WTC11 (cell line): ENCODE measurements around the gene KYNU.

Source experiments
- MXD4 ChIP-seq: fragments of 250-450 bp; sonication (Bioruptor Pico); IDR thresholded peaks from 2 replicates; pipeline ENCODE4 v1.8.0; 2021; ENCODE audit warnings: mild to moderate bottlenecking, moderate library complexity, borderline replicate concordance
- TCF7 ChIP-seq: sonication (generic); formaldehyde crosslinking; IDR thresholded peaks from 2 replicates; pipeline ENCODE4 v1.8.0; 2022; ENCODE audit warnings: mild to moderate bottlenecking, low read depth, missing genetic modification reagents, moderate library complexity
- TF ChIP-seq, protein P1 (sequence below): sonication (generic); formaldehyde crosslinking; IDR thresholded peaks from 2 replicates; pipeline ENCODE4 v1.8.1; 2023; ENCODE audit warnings: mild to moderate bottlenecking, missing genetic modification reagents
- TF ChIP-seq, protein P2 (sequence below): fragments of 200-600 bp; IDR thresholded peaks from 2 replicates; pipeline ENCODE4 v1.8.0; 2022; ENCODE audit warnings: antibody characterized with exemption
- TF ChIP-seq, protein P3 (sequence below): sonication (generic); formaldehyde crosslinking; IDR thresholded peaks from 2 replicates; pipeline ENCODE4 v1.8.0; 2022; ENCODE audit warnings: mild to moderate bottlenecking, missing genetic modification reagents

DNA sequence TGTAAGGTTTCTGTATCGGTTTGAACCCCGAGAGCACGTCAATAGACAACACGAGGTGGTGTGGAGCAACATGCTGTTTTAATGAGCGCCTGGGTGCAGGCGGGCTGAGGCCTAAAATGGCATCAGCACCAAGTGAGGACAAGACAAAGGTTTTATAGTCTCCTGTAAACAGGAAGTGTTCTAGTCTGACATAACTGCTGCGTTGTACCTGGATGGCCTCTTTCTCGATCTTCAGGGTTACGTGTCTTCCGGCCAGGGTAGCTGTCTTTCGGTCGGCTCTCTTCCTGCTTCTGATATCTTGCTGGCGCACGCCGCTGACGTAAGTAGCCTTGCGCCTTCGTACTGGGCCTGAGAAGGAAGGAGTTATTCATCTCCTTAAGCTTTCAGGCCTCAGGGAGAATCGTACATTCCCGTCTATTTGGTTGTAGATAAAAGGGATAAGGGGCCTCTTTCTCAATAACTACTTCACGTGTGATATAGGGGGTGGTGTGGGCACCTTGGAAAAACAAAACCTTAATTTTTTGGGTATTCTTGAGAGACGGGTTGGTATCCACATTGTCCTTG lies 53.5 kb downstream of the KYNU start:
- TF ChIP-seq TCF7 (CRISPR knock-in tag) (no peak), MXD4 (CRISPR knock-in tag) (no peak)
- TF ChIP-seq, protein P1, sequence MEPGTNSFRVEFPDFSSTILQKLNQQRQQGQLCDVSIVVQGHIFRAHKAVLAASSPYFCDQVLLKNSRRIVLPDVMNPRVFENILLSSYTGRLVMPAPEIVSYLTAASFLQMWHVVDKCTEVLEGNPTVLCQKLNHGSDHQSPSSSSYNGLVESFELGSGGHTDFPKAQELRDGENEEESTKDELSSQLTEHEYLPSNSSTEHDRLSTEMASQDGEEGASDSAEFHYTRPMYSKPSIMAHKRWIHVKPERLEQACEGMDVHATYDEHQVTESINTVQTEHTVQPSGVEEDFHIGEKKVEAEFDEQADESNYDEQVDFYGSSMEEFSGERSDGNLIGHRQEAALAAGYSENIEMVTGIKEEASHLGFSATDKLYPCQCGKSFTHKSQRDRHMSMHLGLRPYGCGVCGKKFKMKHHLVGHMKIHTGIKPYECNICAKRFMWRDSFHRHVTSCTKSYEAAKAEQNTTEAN (CRISPR knock-in tag), result no peak
- TF ChIP-seq, protein P2, sequence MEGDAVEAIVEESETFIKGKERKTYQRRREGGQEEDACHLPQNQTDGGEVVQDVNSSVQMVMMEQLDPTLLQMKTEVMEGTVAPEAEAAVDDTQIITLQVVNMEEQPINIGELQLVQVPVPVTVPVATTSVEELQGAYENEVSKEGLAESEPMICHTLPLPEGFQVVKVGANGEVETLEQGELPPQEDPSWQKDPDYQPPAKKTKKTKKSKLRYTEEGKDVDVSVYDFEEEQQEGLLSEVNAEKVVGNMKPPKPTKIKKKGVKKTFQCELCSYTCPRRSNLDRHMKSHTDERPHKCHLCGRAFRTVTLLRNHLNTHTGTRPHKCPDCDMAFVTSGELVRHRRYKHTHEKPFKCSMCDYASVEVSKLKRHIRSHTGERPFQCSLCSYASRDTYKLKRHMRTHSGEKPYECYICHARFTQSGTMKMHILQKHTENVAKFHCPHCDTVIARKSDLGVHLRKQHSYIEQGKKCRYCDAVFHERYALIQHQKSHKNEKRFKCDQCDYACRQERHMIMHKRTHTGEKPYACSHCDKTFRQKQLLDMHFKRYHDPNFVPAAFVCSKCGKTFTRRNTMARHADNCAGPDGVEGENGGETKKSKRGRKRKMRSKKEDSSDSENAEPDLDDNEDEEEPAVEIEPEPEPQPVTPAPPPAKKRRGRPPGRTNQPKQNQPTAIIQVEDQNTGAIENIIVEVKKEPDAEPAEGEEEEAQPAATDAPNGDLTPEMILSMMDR, result no peak
- TF ChIP-seq, protein P3, sequence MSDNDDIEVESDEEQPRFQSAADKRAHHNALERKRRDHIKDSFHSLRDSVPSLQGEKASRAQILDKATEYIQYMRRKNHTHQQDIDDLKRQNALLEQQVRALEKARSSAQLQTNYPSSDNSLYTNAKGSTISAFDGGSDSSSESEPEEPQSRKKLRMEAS (CRISPR knock-in tag), result no peak
